Smooth muscle cell of the brain vasculature (primary cell): ENCODE measurements around the gene PPEF1.
"Not testable (repeated sequence)": the region's sequence is repeated elsewhere in the genome, so short reads cannot be mapped to it uniquely, and the experiment has no call there.

Experiments used
- DNase-seq: peaks from one replicate; pipeline ENCODE4 v3.0.0-alpha.2; 2012; ENCODE audit warnings: low read depth, low spot score

PPEF1 gene

GRCh38 chrX:18793601-18794089, 86.2 kb downstream of the PPEF1 start:
- no peak for DNase-seq

- no peak for DNase-seq
Observed at GRCh38 chrX:18797141-18797540, 89.7 kb downstream of the PPEF1 start.

DNA sequence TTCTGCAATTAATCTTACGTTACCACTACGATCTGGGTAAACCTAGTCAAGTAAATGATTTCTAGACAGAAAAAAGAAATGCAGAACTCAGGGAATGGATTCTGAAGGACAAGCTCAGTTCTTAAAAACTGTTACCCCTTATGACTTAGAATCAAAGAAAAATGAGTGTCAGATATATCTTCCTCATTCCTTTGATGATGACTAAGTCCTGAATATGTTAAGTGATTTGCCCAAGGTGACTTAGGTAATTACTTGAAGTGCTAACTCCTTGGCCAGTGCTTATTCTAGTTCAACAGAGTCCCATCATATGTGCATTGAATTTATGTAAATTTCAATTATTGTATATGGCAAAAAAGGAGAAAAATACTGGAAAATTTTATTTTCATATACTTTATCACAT, 92.5 kb downstream of the PPEF1 start:
- no peak for DNase-seq

DNA sequence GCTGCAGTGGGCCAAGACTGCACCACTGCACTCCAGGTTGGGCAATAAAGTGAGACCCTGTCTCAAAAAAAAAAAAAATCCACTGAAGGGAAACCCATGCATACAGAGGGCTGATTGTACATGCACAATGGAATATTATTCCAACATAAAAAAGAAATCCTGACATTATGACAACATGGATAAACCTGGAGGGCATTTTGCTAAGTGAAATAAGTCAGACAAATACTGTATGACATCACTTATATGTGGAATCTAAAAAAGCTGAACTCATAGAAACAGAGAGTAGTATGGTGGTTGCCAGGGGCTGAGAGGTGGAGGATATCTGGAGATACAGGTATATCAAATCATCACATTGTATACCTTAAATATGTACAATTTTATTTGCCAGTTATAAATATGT, 102.2 kb downstream of the PPEF1 start:
- no peak for DNase-seq

DNA sequence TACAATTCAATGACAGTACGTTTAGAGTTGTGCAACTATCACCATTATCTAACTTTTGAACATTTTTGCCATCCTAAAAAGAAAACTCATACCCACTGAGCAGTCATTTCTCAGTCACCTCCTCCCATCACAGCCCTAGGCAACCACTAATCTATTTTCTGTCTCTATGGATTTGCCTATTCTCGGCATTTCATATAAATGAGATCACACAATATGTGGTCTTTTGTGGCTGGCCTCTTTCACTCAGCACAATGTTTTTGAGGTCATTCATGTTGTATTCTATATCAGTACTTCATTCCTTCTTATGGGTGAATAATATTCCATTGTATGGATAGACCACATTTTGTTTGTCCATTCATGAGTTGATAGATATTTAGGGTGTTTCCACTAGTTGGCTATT, 103.0 kb downstream of the PPEF1 start:
- no peak for DNase-seq

DNA sequence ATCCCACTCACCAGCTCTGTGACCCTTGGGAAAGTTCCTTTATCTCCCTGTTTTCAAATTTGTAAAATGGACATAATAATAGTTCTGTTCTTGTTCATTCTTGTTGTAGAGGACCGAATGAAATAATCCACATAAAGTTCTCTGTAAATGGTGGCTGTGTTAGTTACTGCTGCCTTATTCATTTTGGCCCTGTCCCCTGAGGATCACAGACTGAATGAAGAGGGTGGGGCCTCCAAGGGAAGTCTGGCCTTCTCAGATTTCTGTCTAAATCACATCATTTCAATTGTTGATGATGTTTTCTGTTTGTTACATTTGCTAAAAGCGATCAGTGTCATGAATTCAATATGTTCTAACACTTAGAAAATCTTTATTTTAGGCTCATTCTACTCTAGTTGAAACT, 117.9 kb downstream of the PPEF1 start:
- DNase-seq = no peak

DNA sequence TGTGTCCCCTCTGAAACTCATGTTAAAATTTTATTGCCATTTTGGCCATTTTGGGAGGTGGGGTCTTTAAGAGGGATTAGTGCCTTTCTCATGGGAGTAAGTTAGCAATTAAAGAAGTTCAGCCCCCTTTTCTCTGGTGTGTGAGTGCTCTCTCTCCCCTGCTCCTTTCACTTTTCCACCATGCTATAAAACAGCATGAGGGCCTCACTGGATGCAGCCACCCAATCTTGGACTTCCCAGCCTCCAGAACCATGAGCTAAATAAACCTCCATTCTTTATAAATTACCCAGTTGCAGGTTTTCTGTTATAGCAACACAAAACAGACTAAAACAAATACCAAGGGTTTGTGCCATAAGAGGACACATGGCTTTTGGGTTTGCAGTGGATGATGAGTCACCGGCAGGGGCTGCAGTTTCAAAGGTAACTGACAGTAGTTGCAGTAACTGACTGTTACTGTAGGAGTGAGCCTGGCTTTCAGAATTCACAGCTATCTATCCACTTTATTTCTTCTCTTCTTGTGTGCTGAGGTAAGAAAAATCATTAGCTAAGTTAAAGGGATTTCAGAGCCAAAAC, 121.5 kb downstream of the PPEF1 start:
- DNase-seq = no peak

DNA sequence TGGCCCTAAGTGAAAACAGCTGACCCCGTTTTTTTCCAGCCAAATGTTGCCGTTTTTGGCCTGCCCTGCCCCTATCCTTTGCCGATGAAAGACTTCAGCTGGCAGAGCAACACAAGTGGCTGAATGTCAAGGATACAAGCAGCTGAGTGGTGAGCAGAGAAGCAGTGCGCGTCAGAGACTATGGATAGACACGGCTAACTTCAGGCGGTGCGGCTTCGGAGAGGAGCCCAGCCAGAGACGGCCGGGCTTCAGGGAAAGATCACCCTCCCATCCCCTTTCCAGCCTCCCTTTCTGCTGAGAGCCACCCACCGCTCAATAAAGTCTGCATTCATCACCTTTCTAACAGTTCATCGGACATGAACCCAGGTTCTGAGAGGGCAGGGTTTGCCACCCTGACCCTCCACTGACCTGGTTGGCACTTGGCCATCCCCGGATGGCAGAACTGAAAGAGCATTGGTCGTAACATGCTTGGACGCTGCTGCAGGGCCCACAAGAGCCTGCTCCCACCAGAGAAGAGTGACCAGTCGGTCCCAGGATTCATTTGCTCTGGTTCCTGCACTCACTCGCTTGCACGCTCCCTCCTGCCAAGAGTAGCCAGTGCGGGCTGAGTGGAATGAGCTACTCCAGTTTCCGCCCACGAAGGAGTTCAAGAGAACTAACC, 125.8 kb downstream of the PPEF1 start:
- no peak for DNase-seq

- DNase-seq = not testable (repeated sequence)
Observed at GRCh38 chrX:18847901-18848300, 140.5 kb downstream of the PPEF1 start.

GRCh38 chrX:18855919-18856644, 148.6 kb downstream of the PPEF1 start:
- peak; percentile 6 for DNase-seq

DNA sequence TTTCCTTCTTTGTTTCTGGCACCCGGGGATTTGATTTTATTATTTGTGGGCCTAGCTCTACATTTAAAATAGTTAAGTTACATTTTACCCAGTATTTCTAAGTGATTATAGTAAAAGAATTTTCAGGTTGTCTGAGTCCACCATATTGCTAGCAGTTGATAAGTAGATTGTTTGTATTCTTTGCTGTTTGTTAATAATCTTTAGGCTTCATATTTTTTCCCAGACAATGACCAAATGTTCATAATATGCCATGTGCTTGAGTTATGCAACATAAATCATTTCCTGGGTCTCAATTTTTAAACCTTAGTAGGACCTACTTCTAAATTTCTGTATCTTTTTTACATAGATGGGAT, 149.2 kb downstream of the PPEF1 start:
- no peak for DNase-seq

GRCh38 chrX:18861511-18861910, 154.1 kb downstream of the PPEF1 start:
- DNase-seq = no peak

DNA sequence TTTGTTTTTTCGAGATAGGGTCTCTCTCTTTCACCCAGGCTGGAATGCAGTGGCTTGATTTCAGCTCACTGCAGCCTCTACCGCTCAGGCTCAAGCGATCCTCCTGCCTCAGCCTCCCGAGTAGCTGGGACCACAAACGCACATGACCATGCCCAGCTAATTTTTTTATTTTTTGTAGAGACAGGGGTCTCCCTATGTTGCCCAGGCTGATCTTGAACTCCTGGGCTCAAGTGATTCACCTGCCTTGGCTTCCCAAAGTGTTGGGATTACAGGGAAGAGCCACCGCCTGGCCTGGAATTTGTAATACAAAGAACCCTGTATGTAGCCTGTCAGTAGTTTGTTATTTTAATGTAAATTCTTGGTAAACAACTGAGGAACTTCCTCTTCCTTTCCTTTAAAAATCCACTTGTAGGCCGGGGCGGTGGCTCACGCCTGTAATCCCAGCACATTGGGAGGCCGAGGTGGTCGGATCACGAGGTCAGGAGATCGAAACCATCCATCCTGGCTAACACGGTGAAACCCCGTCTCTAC, 157.0 kb downstream of the PPEF1 start:
- DNase-seq = no peak

- no peak for DNase-seq
Observed at GRCh38 chrX:18871161-18871890, 163.9 kb downstream of the PPEF1 start.

GRCh38 chrX:18871970-18872369, 164.5 kb downstream of the PPEF1 start:
- no peak for DNase-seq

GRCh38 chrX:18872621-18873020, 165.2 kb downstream of the PPEF1 start:
- DNase-seq = no peak

- DNase-seq = no peak
Observed at GRCh38 chrX:18873189-18873791, 165.8 kb downstream of the PPEF1 start.

DNA sequence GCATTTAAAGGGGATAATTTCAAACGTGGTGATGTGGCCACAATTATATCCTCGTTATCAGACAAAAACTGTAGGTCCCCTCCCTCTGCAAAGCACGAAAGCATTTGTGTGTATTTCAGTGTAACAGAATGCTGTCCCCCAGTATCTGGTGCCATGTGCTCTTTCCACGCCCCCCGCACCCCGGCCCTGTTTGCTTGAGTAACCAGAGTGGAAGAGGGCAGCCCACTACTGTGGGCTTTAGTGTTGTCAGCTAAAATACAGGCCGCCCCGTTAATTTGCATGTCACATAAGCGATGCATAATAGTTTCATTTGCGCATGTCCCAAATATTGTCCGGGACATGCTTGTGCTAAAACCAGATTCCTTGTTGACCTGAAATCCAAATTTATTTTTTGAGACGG, 166.4 kb downstream of the PPEF1 start:
- no peak for DNase-seq

- DNase-seq = no peak
Observed at GRCh38 chrX:18874560-18875255, 167.3 kb downstream of the PPEF1 start.

- DNase-seq = no peak
Observed at GRCh38 chrX:18875256-18875878, 167.9 kb downstream of the PPEF1 start.

- DNase-seq = no peak
Observed at GRCh38 chrX:18877469-18877868, 170.0 kb downstream of the PPEF1 start.
